Frontal cortex (tissue), 4 donors: Measurements from ENCODE around the gene FOXP1. TPM values are rescaled to one million over a fixed set of nuclear protein-coding genes. Genes with fewer than 3 reads are reported as not detected.
A peak's percentile ranks its signal among the peaks of the same experiment; 100 is the strongest.

Experiments
- DNase-seq, 2 donors: peaks; one replicate each; pipeline ENCODE4 v3.0.0; 2012; ENCODE audit warnings: low spot score in 2 of 2
- FAIRE-seq: peaks from 2 replicates; lab custom pipeline; 2012; peaks lifted over from hg19 to GRCh38; lab: Jason Lieb, UNC
- total RNA-seq: library from RNA; depleted of rRNA; stranded (reverse); fragments of >200 nt; gene quantifications from one replicate; pipeline ENCODE4 v1.2.3, GENCODE V29; 2014
- donor health status: control.
- donor health status: control.
- donor health status: control.

The FOXP1 gene
- total RNA-seq, 1 donor from 2014 or later = 118 TPM

GRCh38 chr3:71266875-71267274 lies 316.7 kb downstream of the FOXP1 start:
- DNase-seq (no peak), FAIRE-seq (no peak)

DNA sequence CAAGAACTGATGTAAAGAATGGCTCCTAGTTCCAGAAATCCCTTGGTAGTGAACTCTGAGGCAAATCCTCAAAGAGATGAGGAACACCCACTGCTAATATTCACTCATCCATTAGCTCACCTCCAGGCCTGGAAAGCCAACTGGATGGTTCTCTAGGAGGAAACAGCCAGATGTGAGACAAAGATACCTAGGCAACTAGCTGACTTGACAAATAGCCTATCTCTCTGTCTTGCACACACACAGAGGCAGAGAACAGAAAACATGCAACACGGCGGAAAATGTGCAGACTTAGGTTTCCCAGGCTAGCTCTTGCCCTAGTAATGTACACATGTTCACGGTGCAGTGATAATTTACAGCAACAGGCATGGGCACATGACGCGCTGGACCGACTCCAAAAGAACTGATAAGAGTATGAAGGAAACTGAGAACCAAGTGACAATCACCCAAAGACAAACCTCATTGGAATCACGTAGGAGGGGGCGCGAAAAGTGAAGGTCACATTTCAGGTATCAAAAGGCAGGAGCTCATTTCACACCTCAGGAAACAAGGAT lies 318.1 kb downstream of the FOXP1 start:
- no peak for FAIRE-seq
- DNase-seq = no peak

DNA sequence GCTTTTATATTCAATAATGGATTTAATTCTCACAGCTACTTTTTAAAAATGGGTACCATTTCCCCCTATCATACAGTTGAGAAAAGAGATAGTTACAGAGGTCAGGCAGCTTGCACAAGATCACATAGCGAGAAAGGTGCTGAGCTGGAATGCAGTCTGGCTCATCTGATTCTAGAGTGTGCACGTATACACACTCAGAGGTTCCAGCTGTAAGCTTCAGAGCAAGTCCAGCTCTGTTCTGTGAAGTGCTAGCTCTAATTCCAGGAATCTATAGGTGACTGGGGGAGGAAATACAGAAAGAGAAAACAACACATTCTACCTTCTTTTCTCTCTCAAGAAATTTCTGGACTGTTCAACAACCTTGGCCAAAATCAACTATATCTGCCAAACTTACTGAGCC lies 318.7 kb downstream of the FOXP1 start:
- DNase-seq = no peak
- no peak for FAIRE-seq

DNA sequence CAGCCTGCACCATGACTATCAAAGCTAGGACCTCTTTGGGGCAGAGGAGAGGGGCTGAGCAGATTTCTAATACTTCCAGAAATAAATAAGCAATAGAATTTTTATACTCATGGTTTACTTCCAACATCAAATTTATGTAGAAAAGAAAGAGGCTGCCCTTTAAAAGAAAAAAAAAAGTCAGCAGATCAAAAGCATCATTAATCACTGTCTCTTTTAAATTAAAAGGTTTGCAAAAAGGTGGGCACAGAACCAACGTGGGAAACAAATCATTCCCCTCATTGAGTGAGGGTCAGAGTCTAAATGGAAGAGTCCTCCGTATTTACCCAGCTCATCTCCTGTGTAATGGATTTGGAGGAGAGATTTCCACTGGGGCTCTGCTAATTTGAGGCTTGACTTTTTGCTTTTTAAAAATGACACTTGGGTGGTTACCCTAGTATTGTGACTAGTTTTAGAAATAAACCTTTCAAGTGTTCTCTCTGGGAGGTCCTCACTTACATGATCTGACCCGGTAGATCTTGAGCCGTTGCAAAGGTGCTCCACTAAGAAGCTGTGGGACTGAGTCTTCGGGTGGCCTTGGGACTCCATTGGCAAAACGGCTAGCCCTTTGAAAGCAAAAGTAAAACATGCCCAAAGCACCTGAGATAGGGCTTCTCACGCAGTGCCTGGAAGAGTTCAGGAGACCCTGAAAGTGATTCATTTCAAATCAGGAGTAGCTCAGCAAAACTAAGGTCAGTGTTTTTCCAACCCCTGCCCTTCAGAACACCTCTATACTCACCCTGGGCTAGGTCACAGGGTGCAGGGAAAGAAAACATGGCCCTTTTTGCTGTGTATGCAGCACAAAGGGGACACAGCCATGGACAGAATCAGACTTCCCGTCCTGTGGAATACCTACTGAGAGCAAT lies 320.9 kb downstream of the FOXP1 start:
- FAIRE-seq = no peak
- no peak for DNase-seq

DNA sequence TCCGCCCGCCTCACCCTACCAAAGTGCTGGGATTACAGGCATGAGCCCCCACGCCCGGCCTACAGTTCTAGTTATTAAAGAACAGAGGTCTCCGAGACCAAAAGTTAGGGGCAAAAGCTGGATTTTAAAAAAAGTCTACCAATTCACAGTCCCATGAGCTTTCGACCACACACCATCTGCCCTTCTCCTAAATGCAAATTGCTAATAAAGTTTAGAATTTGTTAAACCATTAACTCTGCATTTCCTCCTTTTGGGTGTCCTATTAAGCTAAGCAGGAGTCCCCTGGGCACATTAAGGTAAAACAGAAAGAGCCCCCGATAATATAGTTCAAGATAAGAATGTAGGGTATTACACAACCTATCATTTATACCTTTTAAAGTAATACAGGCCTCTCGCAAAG lies 322.7 kb downstream of the FOXP1 start:
- no peak for DNase-seq
- FAIRE-seq = no peak

- FAIRE-seq (no peak), DNase-seq (no peak)
Measured at GRCh38 chr3:71258526-71258925, 325.0 kb downstream of the FOXP1 start.

DNA sequence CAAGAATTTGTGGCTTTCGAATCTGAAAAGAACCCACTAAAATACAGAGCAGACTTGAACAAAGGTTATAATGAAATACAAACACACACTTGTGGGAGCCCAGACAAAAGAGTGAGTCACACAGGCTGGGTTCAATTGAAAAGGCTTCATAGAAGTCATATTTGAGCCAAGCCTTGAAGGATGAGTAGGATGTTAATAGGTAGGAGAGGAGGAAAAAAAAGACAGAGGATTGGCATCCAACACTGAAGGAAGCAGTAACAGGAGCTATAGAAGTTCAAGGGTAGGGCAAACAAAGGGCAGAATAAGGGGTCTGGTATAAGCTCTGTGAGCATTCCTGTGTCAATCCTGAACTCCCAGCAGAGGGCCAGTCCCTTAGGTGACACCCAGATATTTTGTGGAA lies 325.4 kb downstream of the FOXP1 start:
- no peak for FAIRE-seq
- no peak for DNase-seq

DNA sequence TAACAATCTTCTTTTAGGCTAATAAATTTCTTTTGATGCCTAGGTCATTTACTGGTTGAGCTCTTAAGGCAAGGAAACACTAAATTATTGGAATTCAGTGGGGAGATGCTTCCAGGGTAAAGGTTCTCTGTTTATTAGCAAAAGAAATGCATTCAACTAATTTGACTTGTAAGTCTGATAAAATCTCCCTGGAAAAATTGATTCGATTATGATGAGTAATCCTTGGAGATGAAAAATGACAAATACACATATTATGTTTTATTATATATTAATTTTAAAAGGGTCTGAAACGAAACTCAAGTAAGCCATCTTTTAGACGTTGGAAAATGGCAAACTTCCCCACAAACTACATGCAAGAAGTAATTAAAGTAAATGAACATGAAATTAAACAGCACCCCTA lies 328.0 kb downstream of the FOXP1 start:
- FAIRE-seq (no peak), DNase-seq (no peak)

- FAIRE-seq (no peak), DNase-seq (no peak)
Measured at GRCh38 chr3:71254281-71255057, 329.1 kb downstream of the FOXP1 start.

- FAIRE-seq = no peak
Measured at GRCh38 chr3:71253169-71253568, 330.4 kb downstream of the FOXP1 start.

DNA sequence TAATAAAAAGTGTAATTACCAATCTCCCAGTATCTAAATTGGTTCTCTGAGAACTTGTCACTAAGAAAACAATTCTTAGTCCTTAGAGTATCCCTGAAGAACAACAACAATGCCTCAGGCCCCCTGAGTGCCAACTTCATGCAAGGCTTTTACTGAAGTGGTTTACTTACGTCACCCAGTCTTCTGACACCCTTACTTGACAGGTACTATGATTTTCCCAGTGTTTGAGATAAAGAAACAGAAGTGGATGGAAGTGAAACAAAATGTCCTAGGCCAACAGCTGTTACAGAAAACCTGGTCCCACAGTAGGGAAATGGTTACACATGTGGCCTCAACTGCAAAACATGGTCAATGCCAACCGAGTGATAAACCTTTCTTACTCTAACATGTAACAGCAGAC lies 331.1 kb downstream of the FOXP1 start:
- FAIRE-seq (no peak), DNase-seq (no peak)

More at GRCh38 chr3:71253169-71253568, 330.4 kb downstream of the FOXP1 start:
- no peak for DNase-seq

DNA sequence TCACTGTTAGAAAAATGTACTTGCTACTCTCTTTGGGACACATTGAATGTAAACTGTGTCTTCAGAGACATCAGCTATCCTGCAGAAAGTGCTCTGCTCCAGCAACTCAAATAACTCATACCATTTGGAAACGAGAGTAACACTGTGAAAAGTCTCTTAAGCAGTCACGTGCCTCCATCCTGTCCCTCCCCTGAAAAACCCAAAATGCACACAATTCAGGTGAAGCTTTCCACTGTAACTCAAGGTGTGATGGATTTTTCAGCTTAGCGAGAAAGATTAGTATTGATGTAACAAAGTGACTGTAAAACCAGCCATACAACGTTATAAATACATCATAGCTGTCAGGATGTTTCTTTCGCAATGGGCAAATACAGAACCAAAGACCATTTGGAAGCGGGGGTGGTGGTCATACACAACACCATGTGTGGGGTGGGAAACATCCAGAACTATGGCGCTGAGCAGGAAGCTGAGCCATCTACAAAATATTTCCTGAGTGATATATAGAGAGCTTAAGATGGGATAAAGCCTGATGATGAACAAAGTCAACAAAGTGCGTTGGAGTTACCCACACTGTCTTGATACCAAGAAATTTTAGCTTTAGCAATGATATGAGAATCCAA lies 332.3 kb downstream of the FOXP1 start:
- FAIRE-seq = no peak
- no peak for DNase-seq

- FAIRE-seq (no peak), DNase-seq (no peak)
Measured at GRCh38 chr3:71250026-71250425, 333.5 kb downstream of the FOXP1 start.

DNA sequence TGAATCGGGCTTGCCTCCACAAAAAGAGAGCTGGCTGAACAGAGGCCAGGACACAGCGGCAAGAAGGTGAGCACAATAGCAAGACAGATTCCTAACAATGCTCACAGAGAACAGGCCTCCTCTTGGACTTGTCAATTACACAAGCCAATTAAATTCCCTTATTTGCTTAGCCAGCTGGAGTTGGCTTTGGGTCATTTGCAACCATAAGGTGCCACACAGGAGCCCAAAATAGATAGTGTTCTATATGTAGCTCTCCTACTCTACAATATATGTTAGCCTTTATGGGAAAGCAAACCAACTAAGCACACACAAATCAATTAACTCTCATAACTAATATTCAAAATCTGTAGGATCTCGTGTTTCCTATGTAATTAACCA lies 335.6 kb downstream of the FOXP1 start:
- FAIRE-seq (no peak), DNase-seq (no peak)

DNA sequence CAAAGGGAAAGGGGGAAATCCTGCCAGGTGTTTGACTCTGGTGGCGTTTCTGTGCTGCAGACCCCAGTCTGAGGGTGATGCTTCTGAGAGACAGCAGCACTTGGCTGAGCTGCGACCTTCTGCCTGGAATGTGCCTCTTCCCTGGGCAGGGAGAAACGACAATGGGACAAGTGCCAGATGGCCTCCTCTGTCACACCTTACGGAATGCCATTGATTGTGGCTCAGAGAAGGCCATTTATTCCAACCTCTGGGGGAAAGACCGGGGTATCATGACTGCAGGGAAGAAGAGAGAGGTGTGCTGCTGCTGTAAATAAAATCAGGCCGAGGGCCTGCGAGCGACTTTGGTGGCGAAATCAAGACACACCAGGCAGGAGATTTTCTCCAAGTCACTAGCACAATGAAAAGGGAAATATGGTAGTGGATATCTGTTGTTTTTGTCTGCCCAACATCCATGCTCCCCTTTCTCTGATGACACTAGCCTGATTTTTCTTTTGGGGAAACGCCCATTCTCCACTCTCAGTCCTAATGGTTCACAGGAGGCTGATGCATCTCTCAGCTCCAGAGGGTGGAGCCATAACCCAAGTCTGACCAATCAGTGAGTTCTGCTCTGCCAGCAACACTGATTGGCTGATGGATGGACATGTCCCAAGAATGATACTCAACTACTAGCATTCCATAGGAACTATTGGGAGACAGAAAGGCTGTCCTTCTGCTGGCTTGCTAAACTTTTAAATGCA lies 336.1 kb downstream of the FOXP1 start:
- DNase-seq = peak in 1 of 2 donors; percentile 6
- no peak for FAIRE-seq

- no peak for DNase-seq
- FAIRE-seq = no peak
Measured at GRCh38 chr3:71245971-71246880, 337.3 kb downstream of the FOXP1 start.

GRCh38 chr3:71244826-71245488 lies 338.6 kb downstream of the FOXP1 start:
- DNase-seq (no peak), FAIRE-seq (no peak)

DNA sequence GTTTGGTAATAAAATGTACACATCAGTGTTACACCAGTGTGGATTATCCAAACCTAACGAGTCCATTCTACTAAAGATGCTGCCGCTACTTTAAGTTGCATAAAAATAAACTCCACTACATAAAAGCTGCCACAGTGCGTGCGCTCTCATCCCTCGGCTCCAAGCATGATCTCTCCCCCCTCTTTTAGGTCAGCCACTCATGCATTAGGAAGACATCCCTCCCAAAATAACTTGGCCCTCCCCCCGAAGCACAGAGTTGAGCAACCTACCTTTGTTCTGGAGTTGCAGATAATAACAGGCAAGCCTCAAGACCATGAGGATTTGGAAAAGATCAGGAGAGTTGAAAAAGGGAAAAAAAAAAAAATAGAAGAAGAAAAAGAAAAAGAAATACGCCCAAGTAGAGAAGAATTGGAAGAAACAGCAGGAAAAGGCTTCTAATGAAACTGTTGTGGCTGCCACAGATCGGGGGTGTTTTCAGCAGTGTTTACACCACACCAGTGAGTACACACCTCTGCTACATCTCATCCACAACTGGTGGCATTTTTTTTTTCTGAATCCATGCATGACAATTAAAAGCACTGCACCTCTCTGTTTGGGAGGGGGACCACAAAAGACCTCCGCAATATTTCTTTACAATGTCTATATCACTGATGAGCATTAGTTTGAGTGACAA lies 339.2 kb downstream of the FOXP1 start:
- FAIRE-seq (no peak), DNase-seq (no peak)
